ENCODE results near the gene QSER1.
A peak's percentile ranks its signal among the peaks of the same experiment; 100 is the strongest.
"Not testable (repeated sequence)": the region's sequence is repeated elsewhere in the genome, so short reads cannot be mapped to it uniquely, and the experiment has no call there.

Gene QSER1

DNA sequence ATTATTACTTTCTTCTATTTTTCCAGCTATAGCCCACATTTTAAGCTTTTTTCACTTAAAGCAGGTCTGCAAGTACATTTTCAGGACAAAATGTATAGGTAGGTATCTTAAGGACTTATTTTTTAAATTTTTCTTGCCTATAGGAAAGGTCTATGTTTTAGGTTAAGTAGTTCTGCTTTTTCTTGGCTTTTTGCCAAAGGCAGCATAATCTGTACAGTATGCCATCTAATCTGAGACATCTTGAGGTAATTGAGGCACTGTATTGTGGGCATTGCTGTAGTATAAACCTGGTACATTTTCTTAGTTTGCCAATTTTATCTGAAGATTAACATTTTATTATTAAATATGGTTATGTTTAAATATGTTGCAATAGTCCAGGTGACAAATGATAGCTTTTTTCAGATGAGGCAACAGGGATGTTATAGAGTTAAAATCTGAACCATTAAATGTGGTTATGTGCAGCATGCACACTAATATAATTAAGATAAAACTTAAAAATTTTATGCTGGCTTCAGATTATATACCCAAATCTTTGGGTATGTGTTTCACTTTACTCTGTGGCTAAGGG lies 42.9 kb downstream of the QSER1 start:
- DNase-seq (ENCODE audit: low read depth in 2 of 2) = no peak

DNA sequence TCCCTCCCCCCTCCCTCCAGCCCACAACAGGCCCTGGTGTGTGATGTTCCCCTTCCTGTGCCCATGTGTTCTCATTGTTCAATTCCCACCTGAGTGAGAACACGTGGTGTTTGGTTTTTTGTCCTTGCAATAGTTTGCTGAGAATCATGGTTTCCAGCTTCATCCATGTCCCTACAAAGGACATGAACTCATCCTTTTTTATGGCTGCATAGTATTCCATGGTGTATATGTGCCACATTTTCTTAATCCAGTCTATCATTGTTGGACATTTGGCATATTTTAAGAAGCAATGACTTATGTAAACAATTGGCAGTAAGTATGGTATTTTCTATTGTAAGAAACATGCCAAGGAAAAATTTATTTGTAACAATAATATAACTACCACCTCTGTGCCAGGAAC lies 43.6 kb downstream of the QSER1 start:
- not testable (repeated sequence) for DNase-seq (ENCODE audit: low read depth in 2 of 2)

DNA sequence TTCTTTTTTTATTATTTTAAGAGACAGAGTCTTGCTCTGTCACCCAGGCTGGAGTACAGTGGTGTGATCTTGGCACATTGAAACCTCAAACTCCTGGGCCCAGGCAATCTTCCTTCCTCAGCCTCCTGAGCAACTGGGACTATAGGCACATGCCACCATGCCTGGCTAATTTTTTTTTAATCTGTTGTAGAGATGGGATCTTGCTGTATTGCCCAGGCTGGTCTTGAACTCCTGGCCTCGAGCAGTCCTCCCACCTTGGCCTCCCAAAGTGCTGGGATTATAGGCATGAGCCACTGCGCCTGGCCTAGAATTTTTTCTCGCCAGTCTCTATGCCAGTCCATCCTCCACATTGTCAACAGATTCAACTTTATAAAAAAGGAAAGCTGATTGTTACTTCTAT lies 44.7 kb downstream of the QSER1 start:
- DNase-seq (ENCODE audit: low read depth in 2 of 2) = not testable (repeated sequence)

DNA sequence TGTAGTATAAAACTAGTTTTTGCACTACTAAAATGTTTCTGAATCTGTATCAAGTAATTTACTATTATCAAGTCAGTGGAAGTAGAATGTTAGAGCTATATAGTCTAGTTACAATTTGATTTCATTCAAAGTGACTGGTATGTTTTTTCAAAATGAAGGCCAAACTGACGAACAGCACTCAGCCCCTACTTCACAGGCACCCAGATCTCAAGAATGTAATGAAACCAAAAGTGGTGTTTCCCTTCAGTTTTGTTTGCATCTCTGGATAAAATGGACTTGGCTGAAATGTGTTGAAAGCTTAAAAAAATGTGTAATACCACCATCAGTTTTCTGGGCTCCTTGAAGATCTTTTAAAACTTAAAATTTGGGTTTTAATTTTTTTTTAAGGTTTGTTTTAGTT lies 46.4 kb downstream of the QSER1 start:
- DNase-seq (ENCODE audit: low read depth in 2 of 2) = no peak

DNA sequence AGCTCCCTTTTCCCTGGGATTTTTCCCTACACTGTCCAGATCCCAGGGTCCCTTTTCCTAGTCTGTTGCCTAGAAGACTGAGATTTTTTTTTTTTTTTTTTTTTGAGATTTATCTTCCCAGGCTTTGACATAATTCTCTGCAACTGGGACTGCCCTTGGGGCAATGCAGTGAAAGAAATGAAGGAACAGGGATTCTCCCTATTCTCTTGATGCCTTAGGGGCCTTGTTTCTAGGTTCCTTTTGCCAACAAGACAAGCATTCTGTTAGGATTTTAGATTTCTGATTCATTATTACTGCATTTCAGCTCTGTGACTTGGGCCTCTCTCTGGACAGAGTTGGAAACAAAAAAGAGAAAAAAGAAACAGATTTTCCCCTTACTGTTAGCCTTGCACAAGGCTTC lies 47.3 kb downstream of the QSER1 start:
- no peak for DNase-seq (ENCODE audit: low read depth in 2 of 2)

DNA sequence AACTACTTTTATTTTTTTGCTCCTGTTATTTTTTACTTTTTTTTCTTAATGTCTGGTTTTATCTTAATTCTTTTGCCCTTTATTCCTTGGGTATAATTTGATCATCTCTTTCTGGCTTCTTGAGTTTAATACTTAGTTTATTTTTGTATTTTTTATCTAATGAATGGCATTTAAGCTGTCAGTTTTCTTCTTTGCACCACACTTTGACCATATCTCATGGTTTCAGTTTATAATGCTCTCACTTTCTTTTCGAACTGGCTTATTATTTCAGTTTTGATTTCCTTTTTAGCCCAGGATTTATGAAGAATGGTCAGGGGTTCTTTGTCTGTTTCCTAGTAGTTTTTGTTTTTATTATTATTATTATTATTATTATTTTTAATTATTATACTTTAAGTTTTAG lies 48.3 kb downstream of the QSER1 start:
- no peak for DNase-seq (ENCODE audit: low read depth in 2 of 2)

DNA sequence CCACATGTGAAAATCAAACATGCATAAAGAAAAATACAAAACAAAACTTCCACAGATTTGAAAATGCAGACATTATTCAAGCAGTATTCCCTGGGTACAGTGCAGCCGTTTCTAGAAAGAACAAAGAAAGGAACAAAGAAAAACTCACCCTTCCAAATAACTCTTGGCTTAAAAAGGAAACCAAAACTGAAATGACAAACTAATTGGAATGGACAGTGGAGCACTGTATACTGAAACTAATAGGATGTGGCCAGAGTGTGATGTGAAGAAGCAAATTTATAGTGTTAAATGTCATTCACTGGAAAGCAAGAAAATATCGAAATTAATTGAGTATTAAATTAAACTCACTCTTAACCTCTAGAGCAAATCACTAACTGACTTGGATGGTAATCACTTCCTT lies 55.4 kb downstream of the QSER1 start:
- DNase-seq (ENCODE audit: low read depth in 2 of 2) = no peak

DNA sequence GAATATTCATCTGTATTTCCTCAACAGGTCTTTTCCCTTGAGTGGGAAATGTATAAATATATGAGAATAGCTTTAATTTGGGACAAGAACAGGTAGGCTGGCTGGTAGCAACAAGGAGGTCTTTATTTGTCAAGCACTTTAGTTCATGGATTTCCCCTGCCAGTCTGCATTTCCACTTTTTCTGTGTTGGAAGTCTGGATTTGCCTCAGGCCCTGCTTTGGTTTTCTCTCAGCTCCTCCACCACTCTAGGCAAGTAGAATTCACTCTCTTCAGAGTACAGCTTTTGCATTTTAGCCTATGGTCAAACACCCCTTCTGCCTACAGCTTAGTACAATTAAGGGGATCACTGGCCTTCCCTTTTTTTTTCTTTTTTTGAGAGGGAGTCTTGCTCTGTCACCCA lies 57.1 kb downstream of the QSER1 start:
- no peak for DNase-seq (ENCODE audit: low read depth in 2 of 2)

DNA sequence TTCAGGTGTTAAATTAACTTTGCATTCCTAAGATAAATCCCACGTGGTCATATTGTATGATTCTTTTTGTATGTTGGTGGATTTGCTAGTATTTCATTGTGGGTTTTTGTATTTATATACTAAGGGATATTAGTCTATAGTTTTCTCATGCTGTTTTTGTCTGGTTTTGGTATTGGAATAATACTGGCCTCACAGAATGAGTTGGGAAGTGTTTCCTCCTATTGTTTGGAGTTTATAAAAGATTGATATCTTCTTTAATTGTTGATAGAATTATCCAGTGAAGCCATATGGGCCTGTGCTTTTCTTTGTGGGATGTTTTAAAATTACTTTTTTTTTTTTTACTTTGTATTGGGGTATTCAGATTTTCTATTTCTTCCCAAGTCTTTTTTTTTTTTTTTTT lies 59.8 kb downstream of the QSER1 start:
- no peak for DNase-seq (ENCODE audit: low read depth in 2 of 2)

DNA sequence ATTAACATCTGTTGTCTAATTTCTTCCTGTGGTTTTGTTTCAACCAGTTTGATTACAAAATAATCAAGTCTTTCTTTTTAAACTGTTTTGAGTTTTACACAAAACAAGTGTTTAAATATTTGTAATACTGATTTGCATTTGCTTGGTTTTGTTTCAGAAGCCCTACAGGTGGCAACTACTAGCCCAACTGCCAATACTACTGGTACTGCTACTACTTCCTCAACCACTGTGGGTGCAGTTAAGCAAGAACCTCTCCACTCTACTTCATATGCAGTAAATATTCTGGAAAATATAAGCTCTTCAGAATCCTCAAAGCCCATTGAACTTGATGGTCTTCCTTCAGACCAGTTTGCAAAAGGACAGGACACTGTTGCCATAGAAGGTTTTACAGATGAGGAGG lies 61.1 kb downstream of the QSER1 start:
- no peak for DNase-seq (ENCODE audit: low read depth in 2 of 2)

DNA sequence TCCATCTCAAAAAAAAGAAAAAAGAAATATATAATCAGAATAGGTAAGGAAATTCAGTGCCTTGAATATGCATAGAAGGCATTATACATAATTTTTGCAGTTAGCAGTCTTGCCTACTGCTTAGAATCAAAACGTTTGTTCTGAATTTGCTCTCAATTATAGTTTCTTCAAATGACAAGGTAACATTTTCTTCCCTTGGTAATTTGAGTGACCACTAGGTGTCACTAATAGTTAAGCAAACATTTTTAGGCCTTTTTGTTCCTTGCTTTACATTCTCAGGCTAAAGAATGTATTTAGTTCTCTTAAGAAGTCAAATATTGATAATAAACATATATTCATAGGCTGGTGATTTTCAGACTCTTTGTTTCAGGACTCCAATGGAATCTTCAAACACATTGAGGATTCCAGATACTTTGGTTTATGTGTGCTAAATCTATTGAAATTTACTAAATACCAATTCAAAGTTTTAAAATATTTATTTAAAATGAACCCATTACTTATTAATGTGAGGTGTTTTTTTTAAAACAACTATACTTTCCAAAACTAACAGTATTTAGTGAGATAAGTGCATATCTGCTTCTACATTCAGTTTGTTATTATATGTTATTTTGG lies 68.0 kb downstream of the QSER1 start:
- DNase-seq (ENCODE audit: low read depth in 2 of 2) = peak; percentile 17 to 19

DNA sequence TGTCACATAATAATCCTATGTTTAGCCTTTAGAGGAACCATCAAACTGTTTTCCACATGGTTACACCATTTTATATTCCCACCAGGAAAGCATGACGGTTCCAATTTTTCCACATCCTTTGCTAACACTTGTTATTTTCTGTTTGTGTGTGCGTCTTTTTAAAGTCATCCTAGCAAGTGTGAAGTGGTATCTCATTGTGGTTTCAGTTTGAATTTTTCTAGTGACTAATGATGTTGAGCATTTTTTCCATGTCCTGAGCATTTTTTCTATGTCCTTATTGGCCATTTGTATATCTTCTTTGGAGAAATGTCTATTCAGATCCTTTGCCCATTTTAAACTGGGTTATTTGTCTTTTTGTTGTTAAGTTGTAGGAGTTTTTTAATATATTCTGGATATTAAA lies 69.4 kb downstream of the QSER1 start:
- no peak for DNase-seq (ENCODE audit: low read depth in 2 of 2)

DNA sequence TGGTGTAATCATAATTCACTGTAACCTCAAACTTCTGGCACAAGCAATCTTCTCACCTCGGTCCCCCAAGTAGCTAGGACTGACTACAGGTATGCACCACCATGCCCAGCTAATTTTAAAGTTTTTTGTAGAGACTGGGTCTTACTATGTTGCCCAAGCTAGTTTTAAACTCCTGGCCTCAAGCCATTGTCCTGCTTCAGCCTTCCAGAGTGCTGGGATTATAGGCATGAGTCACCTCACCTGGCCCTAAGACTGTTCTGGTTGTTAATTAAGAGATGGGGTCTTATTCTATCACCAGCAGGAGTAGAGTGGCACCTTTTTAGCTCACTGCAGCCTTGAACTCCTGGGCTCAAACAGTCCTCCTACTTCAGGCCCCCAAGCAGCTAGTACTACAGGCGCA lies 71.1 kb downstream of the QSER1 start:
- no peak for DNase-seq (ENCODE audit: low read depth in 2 of 2)

DNA sequence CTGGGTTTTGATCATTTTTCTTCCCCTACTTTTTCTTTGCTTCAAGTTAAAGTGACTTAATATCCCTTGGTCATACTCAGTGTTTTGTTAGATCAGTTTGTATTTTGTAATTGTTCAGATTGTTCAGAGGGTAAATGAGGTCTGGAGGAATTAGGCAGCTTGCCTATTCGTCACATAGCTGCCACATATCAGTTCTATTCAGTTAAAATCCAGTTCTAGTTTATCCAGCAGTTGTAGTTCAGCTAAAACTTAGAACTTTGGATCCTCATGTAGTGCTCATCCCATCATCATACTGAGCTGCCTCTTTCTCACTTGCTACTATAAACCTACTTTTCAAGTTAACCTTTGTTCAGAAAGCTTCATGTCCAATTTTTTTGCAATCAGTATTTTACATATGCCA lies 75.9 kb downstream of the QSER1 start:
- DNase-seq (ENCODE audit: low read depth in 2 of 2) = no peak

DNA sequence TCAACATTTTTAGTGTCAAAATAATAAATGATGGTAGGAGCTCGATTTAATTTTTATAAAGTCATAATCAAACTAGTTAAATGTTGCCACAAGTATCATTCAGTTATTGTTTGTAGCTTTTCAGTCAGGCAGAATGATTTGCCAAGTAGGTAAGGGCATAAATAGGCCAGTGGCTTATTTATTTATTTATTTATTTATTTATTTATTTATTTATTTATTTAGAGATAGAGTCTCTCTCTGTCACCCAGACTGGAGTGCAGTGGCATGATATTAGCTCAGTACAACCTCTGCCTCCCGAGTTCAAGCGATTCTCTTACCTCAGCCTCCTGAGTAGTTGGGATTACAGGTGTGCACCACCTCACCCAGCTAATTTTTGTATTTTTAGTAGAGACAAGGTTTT lies 79.6 kb downstream of the QSER1 start:
- DNase-seq (ENCODE audit: low read depth in 2 of 2) = not testable (repeated sequence)

DNA sequence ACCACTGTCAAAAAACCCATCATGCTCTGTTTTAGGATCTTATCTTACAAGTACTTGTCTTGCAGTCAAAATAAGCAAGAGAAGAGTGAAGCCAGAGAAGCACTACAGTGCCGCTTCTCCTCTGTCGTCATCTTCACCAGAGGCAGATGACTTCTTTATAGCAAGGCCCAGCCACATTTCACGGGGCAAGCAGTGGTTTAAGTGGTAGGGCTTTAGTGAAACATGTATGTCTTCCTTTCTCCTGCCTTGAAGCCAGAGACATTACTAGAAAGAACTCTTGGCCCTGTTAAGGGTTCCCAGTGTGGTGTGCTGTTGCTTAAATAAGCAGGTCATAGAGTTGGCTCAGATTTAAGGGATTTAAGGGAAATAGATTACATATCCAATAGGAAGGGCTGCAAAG lies 80.2 kb downstream of the QSER1 start:
- DNase-seq (ENCODE audit: low read depth in 2 of 2) = no peak

DNA sequence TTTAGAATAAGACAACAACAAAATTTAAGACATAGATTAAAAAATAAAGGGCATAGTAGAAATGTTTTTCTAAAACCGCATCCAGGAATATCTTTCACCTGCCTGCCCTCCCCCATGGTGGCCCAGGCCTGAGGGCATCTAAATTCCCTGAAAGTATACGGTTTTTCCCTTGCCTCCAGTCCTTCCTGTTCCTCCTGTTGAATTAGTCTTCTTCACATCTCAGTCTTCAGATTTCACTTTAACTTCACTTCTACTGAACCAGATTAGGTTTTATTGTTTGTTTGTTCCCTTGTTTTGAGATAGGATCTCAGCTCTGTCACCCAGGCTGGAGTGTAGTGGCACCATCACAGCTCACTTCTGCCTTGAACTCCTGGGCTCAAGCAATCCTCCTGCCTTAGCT lies 90.0 kb downstream of the QSER1 start:
- no peak for DNase-seq (ENCODE audit: low read depth in 2 of 2)

DNA sequence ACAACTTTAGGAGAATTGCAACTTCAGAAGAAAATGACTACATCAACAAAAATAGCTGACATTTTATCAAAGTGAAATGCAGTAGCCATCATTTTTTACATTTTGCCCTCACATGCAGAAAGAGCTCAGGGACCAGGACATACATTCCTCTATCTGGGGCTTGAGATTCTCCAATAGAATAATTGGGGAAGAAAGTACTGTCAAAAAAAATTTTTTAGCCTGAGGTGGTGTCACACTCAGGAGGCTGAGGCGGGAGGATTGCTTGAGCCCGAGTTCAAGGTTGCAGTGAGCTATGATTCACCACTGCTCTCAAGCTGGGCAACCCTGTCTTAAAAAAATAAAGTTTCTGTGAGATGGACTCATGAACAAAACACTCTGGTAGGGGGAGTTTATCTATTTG lies 90.9 kb downstream of the QSER1 start:
- DNase-seq (ENCODE audit: low read depth in 2 of 2) = no peak

DNA sequence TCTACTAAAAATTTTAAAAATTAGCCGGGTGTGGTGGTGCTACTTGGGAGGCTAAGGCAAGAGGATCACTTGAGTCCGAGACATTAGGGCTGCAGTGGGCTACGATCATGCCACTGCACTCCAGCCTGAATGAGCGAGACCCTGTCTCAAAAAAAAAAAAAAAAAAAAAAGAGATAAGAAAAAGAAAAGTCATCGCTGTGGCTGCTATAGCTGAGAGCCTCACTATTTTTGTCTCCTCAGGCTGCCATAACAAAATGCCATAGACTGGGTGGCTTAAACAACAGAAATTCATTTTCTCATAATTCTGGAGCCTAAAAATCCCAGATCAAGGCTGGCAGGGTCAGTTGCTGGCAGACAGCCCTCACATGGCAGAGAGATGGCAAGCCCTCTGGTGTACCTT lies 93.0 kb downstream of the QSER1 start:
- DNase-seq (ENCODE audit: low read depth in 2 of 2) = no peak

DNA sequence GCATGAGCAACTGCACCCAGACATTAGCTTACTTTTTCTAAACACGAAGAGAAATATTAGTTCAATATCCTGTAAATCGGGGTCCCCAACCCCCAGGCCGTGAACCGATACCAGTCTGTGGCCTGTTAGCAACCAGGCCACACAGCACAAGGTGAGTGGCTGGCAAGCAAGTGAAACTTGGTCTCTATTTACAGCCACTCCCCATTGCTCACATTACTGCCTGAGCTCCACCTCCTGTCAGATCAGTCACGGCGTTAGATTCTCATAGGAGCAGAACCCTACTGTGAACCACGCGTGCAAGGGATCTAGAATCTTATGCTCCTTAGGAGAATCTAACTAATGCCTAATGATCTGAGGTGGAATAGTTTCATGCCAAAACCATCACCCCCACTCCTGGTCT lies 95.2 kb downstream of the QSER1 start:
- no peak for DNase-seq (ENCODE audit: low read depth in 2 of 2)

DNA sequence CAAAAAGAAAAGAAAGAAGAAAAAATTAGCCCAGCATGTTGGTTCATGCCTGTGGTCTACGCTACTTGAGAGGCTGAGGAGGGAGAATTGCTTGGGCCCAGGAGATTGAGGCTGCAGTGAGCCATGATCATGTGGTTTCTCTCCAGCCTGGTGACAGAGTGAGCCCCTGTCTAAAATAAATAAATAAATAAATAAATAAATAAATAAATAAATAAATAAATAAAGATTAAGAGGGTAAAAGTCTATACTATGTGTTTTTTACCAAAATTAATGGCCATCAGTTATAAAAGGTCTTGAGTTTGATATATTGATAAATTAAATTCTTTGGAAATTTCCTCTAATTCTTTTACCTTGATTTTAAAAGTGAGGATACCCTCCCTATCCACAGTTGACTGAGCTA lies 97.9 kb downstream of the QSER1 start:
- no peak for DNase-seq (ENCODE audit: low read depth in 2 of 2)

DNA sequence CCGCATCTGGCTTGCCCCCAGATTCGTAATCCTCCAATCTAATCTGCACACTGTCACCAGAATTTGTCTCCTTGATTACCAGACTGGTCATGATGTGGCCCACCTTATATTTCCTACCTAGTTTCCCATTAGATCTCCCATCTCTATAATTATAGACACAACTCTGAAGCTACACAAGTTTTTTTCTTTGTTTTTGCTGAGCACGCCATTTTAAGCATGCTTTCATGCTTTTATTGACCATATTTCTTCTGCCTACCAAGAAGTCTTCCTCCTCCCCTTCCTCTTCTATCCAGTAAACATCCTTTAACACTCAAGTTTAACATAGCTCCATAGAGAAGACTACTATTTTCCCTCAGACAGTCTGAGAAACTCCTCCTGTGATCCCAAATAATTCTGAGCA lies 98.8 kb downstream of the QSER1 start:
- DNase-seq (ENCODE audit: low read depth in 2 of 2) = no peak

DNA sequence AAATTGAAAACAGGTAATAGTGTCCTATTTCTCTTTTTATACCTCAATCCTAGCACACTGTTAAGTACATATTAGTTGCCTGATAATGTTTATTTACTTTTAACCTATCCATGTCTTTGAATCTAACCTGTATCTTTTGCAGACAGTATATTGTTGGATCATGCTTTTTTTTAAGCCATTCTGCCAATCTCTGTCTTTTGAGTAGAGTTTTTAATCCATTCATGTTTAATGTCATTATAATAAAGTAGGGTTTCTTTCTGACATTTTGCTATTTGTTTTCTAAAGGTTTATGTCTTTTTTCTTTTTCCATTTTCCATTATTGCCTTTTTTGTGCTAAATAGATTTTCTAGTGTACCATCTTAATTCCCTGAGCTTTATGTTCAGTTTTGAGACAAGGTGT lies 99.3 kb downstream of the QSER1 start:
- no peak for DNase-seq (ENCODE audit: low read depth in 2 of 2)

DNA sequence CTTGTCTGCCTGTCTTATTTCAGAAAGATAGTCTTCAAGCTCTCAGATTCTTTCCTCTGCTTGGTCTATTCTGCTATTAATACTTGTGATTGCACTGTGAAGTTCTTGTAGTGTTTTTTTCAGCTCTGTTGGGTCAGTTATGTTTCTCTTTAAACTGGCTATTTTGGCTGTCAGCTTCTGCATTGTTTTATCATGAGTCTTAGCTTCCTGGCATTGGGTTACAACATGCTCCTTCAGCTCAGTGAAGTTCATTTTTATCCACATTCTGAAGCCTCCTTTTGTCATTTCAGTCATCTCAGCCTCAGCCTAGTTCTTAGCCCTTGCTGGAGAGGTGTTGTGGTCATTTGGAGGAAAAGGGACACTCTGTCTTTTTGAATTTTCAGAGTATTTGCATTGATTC lies 107.6 kb downstream of the QSER1 start:
- peak; percentile 60 to 61 for DNase-seq (ENCODE audit: low read depth in 2 of 2)
